NCI-H187 treated with DMSO at 0.1 percent for 48 hours (cell line): ENCODE results near the gene OTOG.

Source experiments
- DNase-seq: peaks from one replicate; lab custom pipeline; 2025; lab: John Stamatoyannopoulos, UW

Gene OTOG

DNA sequence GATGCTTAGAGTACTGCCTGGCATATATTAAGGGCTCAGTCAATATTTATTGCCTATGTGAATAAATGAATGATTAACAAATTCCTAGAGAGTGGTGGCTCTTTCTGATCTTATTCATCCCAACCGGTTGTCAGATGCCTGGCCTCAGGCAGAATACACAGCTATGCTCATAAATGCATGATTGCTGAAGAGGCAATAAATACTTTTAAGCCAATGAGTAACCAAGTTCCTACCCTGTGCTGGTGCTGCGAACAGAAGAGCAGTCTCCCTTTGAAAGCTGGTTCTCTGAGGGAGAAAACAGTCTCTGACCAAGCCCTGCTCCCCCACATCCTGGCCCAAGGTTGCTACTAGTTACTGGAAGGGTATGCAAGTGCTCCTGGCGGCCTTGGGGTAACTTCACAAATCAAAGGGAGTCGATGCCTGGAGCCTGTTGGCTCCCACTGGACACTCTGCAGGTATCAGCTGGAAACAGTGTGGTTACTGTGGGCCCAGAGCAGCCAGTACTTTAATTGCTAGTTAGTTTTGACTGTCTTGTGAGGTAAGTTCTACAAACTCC, 5.7 kb upstream of the OTOG start:
- DNase-seq, result no peak

DNA sequence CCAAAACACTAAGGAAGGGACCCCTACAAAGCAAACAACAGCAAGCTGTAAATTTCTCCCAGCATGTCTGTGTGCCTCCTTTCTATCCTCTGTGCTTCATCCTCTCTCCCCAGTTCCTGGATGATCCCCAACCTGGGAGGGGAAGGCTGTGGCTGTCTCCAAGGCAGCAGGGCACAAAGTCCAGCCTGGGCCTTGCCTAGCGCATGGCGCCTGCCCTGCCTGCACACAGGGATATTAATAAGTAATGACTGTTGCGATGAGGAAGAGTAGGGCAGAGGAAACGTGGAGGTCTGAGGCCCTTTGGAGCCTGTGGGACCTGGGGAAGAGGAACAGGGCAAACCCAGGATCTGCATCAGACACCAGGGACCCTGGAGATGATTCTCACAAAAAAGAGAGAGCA, 4.8 kb upstream of the OTOG start:
- no peak for DNase-seq

DNA sequence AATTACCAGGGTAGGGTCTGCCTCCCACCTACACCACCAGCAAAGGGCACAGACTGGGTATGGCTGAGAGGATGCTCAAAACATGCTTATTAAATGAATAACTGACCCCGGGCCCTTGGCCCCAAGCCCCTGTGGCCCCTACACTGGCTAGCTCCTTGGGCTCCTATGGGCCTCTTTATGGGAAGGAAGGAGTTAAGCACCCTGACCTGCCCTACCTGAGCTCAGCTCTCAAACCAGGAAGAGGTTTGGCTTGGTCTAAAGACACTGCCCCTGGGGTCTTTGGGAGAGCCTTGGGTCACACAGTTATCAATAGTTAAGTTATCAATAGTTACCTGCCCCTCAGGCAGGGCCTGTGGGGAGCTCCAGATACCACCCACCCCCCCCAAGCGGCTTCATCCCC, 4.0 kb upstream of the OTOG start:
- no peak for DNase-seq

DNA sequence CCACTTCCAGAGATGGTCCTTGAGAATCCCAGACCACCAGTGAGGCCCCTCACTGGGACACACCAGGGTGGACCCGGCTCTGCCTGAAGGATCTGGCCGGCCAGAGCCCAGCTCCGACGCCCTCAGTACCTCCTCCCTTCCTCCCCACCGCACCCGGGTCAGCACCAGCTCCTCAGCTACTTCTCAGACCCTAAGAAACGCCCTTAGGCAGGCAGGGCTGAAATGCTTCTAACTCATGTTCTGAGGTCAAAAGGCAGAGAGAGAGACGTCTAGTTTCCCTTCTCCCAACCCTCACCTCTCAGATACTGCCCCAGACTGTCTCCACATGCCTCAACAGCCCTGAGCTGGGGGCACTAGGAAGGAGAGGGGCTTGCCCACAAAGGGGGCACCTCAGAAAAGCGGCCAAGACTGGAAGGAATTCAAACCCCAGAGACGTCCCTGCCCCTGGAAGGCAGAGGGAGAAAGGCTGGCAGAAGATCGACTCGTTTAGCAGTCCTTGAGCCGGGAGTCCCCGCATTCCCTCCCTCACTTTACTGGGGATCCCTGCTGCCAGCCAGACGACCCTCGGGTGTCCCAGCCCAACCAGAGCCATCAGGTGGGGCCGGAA, 3.4 kb upstream of the OTOG start:
- no peak for DNase-seq

DNA sequence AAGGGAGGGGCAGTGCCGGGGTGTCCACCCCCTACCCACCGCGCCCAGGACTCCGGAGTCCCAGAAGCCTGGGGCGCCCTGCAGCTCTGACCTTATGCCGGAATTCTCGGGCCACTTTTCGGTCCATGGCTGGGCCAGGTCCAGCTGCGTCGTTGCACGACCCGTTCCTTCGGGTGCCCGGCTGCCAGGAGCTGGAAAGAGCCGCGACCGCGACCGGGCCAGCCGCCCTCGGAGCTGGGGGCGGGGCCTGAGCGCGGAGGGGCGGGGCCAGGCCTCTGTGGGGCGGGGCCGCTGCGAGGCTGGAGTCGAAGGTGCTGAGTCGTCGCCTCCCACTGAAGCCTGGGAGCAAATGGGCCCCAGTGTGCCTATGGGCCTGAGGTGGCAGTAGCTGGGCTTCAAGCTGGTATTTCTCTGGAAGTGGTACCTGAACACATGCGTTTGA, 2.9 kb upstream of the OTOG start, which contains the start of gene USH1C:
Gene USH1C, minus strand, starts transcription at position 236 of the 442 bp plus-strand sequence. Its CDS starts 109 bp downstream, at position 127.
- no peak for DNase-seq

DNA sequence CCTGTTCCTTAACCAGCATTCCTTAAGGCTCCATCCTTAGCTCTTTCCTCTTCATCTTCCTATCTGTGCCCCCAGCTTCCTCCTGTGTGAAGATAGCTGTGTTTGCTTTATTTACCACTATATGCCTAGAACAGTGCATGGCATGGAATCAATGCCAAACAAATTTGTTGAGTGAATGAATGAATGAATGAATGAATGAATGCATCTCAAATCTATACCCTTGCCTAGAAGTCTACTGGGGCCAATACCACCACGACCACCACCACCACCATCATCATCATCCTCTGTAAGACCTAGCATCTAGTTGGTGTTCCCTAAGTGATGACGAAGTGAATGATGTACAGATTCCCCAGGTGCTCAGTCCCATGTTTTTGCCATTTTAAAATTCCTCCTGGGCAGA, 819 bp upstream of the OTOG start:
- no peak for DNase-seq

DNA sequence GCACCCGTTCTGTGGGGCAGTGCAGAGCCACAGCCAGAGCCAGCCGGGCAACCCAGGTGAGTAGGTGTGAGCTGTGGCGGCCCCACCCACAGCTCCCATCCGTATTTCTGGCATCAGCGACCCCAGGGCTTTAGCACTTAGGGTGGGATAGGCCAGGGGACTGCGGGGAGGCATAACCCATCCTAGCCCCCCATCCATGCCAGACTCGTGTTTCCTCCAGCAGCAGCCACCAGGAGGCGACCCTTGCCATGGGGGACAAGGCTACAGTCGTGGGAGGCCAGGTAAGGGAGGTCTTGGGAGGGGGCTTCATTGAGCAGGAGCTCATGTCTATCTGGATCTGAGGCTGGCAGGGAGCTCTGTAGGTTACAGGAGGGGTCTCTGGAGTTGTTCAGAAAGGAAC, 873 bp downstream of the OTOG start:
- no peak for DNase-seq

DNA sequence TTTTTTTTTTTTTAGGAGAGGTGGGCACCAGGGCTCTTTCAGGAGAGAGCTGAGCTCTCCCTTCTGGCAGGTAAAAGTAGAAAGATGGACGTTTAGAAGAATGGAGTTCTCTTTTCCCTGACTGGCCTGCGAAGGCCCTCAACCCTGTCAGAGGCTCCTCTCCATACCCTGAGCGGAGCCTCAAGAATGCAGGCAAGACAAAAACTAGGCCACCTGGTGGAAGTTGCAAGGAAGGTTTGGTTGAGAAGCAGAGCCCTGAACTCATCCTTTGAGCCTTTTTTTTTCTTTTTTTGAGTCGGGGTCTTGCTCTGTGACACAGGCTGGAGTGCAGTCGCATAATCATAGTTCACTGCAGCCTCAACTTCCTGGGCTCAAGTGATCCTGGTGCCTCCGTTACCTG, 1.4 kb downstream of the OTOG start:
- DNase-seq, result no peak

DNA sequence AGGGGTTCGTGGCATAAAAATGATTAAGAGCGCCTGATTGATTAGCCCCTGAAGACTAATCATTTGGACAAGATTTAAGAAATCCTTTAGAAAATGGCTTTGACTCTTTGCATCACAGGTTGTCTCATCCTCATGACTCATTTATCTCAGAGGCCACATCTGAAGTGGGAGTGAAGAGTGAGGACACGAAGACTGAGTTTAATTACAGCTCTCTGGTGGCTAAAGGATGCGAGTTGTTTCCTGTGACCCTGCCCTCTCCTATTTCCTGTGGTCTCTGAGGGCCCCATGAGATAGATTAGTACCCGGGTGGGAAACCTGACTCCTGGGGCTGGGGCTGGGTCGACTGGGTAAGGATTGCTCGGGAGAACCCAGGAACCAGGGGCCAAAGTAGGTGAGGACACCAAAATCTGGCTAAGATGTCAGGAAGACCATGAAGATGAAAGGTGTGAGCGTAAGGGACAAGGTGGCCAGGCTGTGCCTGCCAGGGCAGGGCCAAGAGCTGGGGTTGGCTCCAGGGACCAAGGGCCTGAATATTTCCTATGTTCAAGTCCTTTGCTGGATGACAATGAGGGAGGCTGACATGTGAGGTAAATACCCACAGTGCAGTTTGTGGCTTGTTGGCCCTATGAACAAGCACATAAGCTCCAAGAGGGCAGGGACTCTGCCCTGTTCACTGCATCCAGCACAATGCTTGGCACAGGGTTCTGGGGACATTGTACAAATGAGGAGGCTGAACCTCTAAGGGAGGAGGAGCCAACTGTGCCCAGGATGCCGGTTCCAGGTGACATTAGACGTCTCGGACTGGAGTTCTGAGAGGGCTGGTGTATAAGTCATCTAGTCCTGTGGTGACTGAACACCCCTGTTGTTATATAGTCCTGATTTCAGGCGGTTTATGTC, 3.6 kb downstream of the OTOG start:
- no peak for DNase-seq

DNA sequence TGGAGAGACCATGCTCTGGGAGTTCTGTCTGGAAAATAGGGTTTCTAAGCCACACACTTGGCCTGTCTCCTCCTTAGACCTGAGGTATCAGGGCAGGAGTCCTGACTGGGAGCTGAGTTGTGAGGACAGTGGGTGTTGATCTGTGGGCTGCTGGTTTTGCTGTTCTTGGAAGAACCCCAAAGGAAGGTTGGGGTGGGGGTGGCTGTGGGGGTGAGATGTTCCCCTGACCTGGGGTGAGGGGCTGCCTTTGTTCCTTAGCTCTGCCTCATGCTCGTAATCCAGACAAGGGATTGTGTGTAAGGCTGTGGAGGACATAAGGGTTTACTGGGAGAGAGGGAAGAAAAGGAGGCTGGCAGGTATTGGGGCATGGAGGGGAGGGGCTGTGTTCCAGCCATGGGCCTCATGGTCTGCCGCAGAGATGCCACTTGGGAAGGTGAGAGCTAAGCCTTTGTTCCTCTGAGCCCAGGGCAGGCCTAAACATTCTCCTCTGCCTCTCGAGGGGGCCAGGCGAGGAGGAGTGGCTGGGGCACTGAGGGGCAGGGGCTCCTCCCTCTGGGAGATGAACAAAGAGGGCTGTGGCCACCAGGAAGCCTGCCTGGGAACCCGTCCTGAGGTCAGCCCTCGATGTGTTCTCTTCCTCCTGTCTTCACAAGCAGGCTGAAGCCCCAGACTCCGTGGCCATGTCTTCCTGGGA, 4.4 kb downstream of the OTOG start:
- DNase-seq, result no peak

DNA sequence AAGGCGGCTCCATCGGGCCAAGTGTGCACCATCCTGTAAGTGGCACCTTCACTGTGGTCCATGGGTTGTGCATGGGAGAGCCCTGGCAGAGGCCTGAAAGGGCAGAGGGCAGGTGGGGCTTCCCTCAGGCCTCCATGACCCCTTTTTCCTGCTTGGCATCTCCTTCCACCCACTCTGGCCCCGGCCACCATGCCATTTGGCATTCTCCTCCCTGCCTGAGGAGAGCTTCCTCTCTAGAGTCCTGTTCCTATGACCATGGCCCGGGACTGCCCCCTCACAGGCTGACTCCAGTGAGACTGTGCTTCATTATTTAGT, 4.9 kb downstream of the OTOG start:
- no peak for DNase-seq

DNA sequence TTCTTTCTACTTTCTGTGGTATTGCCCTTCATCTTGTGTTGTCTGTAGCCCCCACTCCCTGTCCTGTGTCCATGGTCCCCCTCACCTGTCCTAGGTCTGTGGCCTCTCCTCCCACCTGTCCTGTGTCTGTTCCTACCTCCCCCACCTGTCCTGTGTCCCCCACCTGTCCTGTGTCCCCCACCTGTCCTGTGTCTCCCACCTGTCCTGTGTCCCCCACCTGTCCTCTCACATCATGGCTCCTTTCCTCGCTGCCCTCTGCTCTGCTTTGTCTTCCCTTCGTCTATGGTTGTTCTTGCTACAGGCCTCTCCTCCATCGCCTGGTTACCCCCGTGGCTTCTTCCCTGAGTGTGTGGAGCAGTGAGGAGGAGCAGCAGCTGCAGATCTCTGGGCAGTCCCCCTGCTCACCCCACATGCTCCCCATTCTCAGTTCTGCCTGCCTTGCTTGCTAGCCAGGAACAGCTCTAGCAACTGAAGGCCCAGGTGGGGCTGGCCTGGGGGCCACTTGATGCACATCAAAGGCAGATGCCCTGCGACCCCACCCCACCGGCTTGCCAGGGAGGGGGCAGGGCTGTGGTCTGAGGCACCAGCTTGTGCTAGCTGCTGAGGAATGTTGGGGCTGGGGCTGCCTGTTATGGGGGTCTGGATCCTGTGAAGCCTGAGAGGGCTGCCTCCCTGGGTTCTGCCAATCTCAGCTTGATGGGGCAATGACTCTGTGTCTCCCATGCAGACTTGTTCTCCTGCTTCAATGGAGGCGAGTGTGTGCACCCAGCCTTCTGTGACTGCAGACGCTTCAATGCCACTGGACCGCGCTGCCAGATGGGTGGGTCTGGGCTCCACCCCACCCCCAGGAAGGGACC, 5.6 kb downstream of the OTOG start:
- DNase-seq, result no peak

DNA sequence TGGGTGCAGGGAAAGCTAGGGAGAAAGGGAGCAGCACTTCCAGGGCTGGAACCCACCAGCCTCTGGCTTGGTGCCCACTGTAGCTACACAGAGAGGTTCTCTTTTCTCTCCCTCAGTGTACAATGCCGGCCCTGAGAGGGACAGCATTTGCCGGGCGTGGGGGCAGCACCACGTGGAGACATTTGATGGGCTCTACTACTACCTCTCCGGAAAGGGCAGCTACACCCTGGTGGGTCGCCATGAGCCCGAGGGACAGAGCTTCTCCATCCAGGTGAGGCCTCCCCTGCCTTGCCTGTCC, 6.1 kb downstream of the OTOG start:
- DNase-seq, result no peak

DNA sequence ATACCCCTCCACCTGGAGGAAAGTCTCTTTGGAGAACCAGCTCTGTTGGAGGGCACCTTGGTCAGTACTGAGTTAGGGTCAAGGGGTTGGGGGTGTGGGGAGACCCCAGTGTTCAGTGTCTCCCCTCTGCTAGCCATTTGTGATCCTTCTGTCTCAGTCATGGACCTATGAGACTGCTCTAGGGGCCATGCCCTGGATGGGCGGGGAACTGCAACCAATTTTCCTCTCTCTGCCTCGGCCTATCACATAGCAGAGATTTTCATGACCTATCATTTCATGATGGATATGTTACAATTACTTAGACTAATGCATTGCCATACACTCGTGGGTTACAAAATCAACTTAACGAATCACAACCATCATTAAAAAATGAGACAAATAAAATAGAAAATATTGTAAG, 7.4 kb downstream of the OTOG start:
- no peak for DNase-seq

DNA sequence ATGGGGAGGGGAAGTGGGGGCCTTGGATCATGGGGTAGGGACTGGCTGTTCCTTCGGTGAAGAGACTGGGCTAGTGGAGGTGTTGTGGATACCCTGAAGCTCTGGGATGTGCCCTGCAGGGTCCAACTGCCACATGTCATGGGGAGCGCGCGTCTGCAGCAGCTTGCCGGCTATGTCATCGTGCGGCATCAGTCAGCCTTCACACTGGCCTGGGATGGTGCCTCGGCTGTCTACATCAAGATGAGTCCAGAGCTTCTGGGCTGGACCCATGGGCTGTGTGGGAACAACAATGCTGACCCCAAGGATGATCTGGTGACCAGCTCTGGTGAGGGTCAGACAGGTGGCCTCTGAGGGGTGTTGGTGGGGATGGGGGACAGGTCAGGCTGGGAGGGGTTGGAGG, 9.9 kb downstream of the OTOG start:
- DNase-seq, result no peak

DNA sequence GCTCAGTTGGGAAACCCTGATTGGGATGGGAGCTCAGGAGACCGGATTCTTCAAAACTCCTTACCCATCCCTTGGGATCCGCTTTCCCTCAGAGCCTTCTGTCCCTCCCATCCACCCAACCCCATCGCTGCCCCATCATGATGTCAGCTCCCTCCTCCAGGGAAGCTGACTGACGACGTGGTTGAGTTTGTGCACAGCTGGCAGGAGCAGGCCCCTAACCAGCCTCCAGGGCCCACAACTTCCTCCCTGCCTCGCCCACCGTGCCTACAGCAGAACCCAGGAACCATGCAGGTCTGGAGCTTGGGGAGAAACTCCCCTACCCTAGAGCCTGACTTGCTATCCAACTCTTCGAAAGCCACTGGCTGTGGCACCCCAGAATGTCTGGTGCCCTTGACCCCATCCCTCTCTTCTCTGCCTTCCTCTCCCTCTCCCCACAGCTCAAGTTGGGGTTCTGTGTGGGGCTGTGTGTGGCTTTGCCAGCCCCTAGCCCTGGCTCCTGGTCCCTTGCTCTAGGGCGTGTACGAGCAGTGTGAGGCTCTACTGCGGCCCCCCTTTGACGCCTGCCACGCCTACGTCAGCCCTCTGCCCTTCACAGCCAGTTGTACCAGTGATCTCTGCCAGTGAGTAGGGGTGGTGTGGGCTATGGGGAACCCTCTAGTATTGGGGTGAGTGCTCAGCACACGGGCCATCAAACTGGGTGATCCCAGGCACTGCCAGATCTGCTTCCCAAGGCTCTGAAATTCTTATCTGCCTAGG, 11.1 kb downstream of the OTOG start:
- DNase-seq, result no peak

DNA sequence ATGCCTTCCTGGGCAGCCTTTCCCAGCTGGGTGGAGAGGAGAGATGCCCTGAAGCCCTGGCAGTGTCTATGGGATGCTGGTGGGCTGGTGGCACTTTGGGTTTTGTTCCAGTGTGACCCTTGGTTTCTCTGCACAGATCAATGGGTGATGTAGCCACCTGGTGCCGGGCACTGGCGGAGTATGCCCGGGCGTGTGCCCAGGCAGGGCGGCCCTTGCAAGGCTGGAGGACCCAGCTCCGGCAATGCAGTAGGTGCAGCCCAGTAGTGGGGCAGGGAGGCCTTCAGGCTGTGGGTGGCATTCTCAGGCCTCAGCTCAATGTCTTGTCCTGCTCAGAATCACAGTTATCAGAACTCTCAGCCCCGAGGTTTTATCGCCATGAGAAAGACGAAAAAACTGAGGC, 11.9 kb downstream of the OTOG start:
- no peak for DNase-seq

DNA sequence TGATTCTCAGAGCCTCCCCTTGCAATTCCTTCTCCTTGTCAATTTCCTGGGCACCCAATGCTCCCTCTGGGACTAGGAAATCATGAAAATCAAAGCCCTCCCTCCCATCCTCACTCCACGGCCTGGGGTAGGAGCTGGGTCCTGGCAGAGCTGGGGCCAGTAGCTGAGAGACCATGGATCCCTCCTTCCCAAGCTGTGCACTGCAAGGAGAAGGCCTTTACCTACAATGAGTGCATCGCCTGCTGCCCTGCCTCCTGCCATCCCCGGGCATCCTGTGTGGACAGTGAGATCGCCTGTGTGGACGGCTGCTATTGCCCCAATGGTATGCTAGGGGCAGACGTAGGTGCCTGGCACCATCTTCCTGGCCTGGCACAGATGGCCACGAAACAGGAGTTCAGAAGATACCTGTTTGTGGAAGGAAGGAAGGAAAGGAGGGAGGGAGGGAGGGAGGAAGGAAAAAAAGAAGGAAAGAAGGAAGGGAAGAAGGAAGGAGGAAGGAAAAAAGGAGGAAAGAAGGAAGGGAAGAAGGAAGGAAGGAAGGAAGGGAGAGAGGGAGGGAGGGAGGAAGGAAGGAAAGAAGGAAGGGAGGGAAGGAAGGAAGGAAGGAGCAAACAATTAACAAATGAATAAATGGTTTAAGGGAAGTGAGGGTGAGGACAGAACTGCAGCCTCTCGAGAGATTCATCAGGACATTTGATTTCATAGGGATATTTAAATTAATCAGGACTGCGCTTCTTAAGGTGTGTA, 12.5 kb downstream of the OTOG start:
- DNase-seq, result no peak

DNA sequence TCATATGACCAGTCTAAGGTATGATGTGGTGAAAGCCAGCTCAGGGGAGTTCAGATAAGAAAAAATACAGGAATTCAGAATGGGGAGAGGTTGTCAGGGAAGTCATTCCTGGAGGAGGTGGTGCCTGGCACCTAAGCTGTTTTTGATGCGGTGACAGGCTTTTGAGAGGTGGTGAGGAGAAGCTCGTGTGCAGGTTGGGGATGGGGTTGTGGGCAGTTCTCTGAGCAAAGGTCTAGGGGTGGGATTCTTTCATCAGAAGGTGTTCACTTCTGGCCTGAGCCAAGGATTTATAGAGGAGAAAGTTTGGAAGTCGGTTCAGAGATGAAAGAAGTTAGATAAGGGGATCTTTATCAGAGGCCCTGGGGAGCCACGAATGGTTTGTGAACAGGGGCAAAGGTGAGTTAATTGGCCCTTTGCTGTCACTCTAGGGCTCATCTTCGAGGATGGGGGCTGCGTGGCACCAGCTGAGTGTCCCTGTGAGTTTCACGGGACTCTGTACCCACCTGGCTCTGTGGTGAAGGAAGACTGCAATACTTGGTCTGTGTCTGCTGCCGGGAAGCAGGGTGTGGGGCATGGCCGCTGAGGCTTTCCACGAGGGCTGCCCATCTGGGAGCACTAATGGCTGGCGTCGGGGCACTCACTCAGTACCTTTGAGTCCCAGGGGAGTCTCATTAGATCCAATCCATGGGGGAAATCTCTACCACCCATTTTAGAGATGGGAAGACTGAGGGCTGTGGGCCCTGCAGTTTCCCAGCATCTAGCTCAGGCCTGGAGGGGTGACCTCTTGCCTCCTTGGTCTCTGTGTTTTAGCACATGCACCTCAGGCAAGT, 13.4 kb downstream of the OTOG start:
- no peak for DNase-seq

DNA sequence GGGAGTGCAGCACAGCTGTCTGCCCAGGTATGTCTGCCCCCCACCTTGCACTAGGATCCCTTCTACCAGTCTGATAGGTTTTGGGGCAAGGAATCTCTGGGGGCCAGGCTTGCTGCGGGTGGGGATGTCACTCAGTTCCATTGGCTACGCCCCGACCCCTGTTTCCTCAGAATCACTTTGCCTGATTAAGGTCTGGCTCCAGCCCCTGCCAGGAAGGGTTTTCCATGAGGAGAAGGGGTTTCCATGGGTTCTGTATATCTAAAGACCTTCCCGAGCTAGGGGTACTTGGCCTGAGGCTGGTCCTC, 14.0 kb downstream of the OTOG start:
- DNase-seq, result no peak
